HT1080 (cell line): ENCODE data around the gene FILIP1. TPM values are rescaled to one million over a fixed set of nuclear protein-coding genes. Genes with fewer than 3 reads are reported as not detected.

Experiments
- DNase-seq: peaks from one replicate; pipeline ENCODE4 v3.0.0-alpha.2; 2015; ENCODE audit warnings: low read depth
- polyA plus RNA-seq, 2 experiments: library from polyadenylated mRNA; depleted of rRNA; stranded (reverse); fragments of >200 nt; gene quantifications; 2 replicates each; pipeline ENCODE4 v1.2.3, GENCODE V29; 2015
- total RNA-seq: library from RNA; depleted of rRNA; stranded (reverse); fragments of >200 nt; shearing (Covaris generic); gene quantifications from 2 replicates; pipeline ENCODE4 v1.2.3, GENCODE V29; 2014; rRNA removed

The FILIP1 gene, protein sequence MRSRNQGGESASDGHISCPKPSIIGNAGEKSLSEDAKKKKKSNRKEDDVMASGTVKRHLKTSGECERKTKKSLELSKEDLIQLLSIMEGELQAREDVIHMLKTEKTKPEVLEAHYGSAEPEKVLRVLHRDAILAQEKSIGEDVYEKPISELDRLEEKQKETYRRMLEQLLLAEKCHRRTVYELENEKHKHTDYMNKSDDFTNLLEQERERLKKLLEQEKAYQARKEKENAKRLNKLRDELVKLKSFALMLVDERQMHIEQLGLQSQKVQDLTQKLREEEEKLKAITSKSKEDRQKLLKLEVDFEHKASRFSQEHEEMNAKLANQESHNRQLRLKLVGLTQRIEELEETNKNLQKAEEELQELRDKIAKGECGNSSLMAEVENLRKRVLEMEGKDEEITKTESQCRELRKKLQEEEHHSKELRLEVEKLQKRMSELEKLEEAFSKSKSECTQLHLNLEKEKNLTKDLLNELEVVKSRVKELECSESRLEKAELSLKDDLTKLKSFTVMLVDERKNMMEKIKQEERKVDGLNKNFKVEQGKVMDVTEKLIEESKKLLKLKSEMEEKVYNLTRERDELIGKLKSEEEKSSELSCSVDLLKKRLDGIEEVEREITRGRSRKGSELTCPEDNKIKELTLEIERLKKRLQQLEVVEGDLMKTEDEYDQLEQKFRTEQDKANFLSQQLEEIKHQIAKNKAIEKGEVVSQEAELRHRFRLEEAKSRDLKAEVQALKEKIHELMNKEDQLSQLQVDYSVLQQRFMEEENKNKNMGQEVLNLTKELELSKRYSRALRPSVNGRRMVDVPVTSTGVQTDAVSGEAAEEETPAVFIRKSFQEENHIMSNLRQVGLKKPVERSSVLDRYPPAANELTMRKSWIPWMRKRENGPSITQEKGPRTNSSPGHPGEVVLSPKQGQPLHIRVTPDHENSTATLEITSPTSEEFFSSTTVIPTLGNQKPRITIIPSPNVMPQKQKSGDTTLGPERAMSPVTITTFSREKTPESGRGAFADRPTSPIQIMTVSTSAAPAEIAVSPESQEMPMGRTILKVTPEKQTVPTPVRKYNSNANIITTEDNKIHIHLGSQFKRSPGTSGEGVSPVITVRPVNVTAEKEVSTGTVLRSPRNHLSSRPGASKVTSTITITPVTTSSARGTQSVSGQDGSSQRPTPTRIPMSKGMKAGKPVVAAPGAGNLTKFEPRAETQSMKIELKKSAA (N-terminal part only)
- total RNA-seq: 0.30 and 0.85 TPM in 2 replicates
- 0.63 and 0.99 TPM in 2 replicates for polyA plus RNA-seq (2015; cell fraction: cytosol; rRNA removed)
- polyA plus RNA-seq (2015; cell fraction: nucleus; rRNA removed): 0.30 and 0.40 TPM in 2 replicates

DNA sequence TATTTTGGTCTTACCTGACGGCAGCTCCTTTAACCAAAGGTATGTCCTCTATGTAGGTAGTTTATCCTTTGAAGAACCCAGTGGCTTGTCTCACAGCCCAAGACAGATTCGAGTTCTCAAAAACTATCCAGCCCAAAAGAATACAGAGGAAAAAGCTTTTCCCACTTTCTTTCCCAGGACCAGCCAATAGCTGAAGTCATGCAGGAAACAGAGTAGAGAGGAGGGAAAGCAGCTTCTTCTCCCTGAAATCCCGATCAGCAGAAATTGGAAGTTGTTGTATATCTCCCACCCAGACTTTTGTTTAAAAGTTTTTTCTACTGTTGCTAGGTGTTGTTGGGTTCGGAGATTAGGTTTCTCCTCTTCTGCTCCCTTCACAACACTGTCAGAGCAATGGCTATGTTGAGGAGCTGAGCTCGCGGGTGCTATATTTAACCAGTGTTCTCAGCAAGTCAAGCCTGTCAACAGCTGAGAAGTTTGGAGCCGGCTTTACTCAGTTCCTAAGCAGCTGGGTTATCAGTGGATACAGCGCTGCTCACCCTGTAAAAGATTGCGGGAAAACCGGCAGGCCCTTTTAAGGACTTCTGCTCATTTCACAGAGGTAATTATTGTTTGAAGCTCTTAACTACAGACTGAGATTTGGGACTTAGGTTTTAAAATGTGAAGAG is at the start of gene FILIP1:
TSS of gene FILIP1 (minus strand) at position 401 of the 665 bp plus-strand sequence. CDS start 78,828 bp downstream, outside the sequence.
- no peak for DNase-seq

DNA sequence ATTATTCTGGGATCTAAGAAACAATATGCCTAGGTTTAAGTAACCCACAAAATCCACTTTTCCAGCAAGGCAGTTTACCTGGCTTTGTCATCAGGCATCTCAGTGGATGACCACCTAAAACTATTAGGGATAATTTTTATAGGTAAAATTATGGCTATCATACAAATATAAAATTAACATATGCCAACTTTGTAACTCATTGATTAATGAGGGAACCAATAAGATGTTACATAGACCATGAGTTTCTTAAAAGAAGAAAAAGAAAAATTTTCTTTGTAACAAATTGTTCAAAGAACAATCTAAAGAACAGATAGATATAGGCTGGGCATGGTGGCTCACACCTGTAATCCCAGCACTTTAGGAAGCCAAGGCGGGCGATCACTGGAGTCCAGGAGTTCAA is 49.7 kb upstream of the FILIP1 start:
- DNase-seq: no peak

DNA sequence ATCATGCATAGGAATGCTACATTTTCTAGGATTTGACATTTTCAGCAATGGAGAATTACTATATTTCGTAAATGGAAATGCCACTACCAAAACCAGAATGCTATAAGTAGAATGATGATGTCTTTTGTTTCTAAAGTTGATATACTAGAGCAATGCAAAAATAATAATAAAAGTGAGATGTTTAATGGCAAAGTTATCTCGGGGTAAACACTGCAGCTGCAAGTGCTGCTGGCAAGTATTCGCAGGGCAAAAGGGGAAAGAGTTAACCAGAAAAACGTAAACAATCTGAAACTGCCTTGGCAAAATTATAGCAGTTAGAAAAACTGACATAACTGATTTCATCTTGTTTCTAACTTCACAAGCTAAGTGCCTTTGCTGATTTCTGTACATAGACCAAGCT is 45.5 kb upstream of the FILIP1 start:
- DNase-seq: no peak

DNA sequence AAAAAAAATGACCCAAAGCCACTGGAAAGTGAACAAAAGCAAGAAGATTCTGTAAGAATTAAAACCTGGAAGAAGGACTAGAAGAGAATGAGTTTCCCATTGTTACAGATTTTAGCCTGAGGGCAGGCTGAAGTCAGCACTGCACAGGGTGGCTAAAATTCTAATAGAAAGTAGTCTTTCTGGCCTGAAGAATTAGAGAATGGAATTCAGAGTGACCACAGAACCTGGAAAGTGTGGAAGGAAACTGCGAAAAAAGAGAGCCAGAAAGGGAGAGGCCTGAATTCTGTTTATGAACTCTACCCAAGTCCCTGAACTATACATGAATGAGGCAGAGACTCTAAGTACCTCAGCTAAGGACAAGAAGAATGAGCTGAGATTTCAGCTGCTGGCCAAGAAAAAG is 38.9 kb upstream of the FILIP1 start:
- DNase-seq: peak; percentile 11

DNA sequence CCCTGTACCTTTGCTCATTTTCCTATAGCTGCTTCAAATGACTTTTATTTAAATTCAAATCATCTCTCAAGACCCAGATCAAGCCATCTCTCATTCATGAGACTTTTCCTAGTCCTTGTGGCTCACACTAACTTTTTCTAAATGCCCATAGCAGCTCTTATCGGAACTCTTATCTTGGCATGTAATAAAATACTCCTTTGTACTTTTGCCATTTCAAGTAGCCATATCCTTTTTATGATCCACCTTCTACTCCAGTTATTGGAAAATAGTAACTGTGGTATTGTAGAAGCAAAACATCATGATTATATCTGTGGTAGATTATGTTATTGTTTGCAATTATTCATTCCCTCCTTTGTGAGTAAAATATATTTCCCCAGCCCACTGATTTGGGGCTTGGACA is 37.6 kb upstream of the FILIP1 start:
- no peak for DNase-seq

DNA sequence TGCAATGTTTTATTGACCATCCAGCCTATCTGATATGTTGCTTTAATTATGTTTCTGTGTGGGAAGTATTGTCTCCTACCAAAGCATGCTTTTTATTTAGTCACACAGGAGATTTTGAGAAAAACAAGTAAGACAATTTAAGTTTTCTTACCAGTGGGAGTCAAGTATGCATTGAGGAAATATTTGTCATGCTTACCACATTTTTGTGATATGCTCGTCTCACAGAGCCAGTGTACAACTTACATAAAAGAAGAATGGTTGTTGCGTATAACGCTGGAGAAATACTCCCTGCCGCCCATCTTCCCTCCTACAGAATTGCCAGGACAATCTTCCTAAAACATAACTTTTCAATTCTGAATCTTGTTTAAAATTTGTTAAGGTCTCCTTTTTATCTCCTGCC is 37.1 kb upstream of the FILIP1 start:
- DNase-seq: no peak

DNA sequence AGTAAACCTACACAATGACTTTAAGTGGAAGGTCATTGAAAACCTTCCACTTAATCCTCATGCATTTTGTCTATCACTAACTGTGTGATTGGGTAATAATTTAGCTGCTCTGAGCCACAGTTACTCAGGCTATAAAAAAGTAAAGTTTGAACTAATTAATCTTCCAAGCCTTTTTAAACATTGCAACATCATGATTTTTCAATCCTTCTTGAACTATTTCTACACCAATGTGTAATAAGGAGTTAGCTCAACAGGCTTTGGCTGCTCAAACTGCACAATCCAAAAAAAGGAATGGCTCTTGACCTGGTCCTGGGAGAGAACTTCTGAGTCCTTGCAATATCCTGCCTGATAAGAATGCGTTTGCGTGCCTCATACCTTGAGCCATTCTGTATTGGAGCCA is 34.8 kb upstream of the FILIP1 start:
- no peak for DNase-seq

DNA sequence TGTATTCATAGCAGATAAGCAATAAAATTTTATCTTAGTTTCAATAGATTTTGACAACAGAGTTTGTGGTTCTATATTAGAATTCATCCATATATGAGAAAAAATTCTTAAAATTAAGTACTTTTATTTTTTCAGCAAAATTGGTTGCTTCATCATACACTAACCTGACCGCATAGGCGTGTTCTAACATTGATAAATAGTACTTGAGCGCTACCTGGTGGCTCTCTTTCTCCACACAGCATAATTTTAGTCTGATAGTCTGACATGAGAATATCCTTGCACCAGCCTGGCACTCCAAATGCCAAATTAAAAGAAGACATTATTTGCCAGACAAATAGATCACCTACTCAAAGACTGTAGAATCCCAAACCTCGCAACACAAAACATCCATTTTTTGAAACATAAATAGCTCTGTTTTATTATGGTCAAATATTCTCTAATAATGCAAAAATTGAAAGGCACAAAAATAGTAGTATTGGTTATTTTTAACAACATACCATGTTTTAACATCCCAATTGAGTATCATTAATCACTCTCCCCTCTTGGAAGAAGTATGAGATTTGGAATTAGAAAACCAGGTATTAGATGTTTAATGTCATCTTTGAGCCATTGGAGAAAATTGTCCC is 33.0 kb upstream of the FILIP1 start:
- peak; percentile 47 for DNase-seq

DNA sequence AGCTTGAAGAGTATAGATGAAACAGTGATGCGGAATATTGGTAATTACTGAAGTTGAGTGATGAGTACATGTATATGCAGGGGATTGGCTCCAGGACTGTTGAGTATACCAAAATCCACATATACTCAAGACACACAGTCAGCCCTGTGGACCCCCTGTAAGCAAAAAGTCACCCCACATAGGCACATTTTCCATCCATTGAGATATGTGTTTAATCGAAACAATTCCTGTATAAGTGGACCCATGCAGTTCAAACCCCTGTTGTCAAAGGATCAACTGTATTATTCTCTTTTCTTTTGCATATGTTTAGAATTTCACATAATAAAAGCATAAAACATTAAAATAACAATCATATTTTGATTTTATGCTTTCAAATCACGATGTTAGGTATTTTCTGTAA is 32.1 kb upstream of the FILIP1 start:
- DNase-seq: no peak

DNA sequence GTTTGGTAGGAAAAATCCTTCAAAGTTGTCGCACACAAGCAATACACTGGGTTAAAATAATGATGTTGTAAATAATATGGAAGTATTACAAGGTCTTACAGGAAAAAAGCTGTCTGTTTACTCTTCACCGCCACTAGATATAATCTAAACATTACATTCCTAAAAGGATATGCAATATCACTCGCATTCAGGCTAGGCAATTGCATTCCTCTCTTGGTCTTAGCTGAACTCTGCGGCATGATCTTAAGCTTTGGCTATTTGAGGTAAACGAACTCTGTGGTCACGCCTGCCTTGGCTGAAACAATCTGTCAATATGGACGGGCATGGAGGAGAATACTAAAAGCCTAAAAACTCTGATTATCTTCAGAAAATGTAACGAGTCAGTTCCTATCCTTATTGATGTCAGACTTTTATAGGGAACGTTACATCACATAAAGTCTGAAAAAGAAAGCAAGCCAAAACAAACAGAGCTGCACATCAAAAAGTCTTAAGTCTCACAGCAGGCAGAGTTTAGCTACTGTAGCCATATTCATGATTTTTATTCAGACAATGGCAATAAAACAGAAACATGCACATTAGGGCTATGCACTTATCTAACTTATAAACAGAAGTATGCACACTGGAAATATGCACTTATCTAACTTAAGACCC is 30.8 kb upstream of the FILIP1 start:
- peak; percentile 58 for DNase-seq

DNA sequence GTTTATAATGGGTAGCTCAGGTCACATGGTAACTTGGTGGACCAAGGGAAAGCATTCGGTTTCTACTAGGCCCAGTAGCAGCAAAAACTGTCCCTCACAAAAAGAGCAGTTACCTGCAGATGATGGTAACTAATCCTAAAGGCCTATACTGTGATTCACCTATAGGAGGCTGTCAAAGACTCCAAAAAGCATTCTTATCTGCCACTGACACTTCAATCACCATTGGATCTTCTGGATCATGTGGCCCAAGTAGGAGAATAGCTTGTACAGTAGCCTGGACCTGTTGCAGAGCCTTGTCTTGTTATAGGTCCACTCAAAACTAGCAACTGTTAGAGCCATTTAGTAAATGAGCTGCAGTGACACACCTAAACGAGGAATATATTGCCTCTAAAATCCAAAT is 23.2 kb upstream of the FILIP1 start:
- no peak for DNase-seq

DNA sequence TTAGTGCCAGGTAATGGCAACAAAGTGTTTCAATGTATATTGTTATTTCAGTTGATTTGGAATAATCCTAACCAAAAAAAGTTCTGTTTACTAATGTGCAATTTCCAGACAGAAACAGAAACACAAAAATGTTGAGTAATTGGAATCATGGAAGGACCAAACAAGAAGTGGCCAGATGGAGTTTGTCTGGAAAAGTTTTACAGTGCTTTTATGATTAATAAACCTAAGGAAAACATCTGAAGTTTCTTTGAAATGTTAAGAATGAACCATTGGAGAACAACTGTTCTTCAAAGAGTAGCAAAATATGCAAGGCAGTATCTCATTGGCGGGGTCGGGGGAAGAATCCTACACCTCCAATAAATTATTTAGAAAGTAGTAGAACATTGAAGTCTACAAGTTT is 19.0 kb upstream of the FILIP1 start:
- DNase-seq: no peak

DNA sequence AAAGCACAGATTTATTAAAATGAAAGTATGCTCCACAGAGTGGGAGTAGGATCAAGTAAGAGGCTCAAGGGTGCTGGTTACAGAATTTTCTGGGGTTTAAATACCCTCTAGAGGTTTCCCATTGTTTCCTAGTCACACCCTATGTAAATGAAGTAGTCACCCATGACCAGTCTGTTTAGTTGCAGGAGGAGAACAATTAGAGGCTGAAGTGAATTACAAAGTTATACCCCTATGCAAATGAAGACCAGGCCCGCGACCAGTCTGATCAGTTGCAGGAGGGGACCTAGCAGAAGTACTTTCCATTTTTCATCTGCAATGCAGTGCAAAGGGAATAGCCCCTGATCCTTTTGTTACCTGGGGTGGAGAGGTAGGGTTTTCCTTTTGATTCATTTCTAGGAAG is 11.8 kb upstream of the FILIP1 start:
- no peak for DNase-seq

DNA sequence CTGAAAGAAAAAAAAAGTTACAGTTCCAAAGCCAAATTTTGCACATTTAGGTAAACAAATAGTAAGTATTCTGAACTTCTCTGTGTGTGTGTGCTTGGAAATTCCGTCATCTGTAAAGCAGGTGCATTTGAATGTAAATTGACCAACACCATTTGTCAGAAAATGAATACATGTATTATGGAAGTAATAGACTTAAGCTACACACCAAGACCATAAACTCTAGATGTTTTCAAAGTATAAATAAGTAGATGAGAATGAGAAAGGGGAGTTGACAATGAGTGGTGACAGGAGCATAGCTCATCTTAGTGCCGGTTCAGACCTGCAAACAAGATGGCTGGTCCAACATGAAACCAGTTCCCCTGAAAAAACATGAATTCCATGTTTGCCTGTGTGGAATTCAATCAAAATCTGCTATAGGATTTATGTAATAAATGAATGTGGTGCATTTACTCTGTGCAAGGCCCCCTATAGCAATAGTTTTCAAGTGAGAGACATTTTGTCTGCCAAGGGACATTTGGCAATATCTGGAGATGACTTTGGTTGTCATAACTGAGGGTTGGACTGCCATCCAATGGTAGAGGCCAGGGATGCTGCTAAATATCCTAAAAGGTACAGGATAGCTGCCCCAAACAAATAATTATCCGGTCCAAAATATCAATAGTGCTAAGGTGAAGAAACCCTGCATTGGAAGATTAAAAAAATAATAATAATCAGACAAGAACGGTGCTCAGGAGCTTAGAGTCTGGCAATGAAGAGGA is 11.0 kb upstream of the FILIP1 start:
- no peak for DNase-seq

DNA sequence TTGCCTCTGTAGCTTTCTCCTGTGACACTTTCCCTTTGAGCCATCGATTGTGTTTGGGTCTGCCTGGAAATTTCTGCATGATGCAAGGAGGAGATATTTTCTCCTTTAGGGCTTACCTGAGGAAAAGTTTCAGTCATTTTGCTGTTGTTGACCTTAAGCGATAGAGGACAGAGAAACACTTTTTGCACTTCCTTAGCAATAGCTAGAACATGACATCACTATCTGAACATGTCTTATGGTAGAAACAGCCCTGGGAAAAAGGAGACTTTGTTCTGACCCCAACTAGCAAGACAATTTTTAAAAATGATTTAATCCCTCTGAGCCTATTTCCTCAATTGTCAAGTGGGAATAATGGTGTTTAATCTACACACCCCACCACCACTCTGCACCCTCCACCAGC is 9.7 kb upstream of the FILIP1 start:
- no peak for DNase-seq

DNA sequence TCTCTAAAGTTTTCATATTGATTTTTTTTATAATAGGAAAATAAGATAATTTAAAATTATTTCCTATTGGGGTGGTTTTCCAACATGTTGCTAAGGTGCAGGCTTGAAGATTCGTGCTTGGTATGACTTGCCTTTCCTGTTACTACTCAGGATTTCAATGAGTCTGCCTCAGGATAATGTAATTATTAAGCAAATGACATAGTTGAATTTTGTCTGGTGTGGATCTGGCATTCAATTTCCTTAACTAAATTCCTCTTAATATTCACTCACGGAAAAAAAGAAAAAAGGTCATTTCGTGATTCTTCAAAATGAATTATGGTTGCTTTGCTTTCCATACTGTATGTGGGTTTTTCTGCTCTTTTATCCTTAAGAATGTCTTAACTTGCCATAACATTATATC is 9.3 kb upstream of the FILIP1 start:
- DNase-seq: no peak

DNA sequence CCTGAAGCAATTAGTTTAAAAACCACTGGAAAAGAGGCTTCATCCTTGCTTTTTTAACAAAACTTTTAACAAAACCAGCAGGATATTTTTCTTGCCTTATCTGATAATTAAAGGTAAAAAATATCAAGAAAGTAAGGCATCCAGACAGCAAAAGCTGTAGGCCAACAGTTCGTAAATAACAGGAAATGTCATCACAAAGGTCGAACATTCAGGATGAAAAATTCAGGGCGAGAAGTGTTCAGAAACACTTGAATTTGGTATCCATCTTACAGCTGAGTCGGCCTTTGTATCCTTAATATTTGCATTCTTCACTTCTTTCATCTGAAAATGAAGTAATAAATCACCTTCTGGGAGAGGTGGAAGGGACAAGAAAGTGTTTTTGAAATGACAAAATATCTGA is 8.2 kb upstream of the FILIP1 start:
- DNase-seq: no peak

DNA sequence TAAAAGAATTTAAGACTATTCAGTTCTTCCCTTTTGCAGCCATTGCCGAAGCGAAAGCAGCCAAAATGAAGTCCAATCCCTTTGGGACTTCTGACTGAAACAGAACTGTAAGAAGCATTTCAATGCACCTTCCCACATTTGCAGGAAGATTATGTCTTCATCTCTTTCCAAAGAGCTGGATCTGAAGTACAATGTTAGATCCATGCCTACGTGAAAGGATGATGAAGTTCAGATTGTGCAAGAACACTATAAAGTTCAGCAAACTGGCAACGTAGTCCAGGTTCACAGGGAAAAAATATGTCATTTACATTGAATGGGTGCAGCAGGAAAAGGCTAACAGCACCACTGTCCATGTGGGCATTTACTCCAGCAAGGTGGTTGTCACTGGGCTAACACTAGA is 6.0 kb upstream of the FILIP1 start:
- DNase-seq: no peak

DNA sequence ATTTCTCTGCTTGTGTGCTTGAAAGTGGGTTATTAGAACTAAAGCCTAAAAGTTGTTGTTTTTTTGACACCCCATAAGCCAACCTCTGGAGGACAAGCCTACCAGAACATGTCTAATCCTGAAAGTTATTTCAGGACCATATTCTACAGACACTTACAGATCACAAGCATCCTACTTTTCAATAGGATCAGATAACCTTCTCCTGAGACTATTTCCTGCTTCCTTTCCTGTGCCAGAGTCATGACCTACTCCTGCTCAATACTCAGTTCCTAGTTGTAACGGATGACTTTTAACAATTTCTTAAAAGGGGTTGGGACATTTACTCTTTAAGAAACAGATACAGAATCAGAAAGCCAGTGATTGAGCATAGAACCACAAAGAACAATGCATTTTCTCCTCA is 5.3 kb upstream of the FILIP1 start:
- DNase-seq: no peak
